NCI-H2081 (cell line): ENCODE measurements around the gene GPR15.
"Not testable (repeated sequence)": the region's sequence is repeated elsewhere in the genome, so short reads cannot be mapped to it uniquely, and the experiment has no call there.

Experiments
- DNase-seq, 2 experiments: peaks; one replicate each; lab custom pipeline; 2025; lab: John Stamatoyannopoulos, UW

GPR15 gene

DNA sequence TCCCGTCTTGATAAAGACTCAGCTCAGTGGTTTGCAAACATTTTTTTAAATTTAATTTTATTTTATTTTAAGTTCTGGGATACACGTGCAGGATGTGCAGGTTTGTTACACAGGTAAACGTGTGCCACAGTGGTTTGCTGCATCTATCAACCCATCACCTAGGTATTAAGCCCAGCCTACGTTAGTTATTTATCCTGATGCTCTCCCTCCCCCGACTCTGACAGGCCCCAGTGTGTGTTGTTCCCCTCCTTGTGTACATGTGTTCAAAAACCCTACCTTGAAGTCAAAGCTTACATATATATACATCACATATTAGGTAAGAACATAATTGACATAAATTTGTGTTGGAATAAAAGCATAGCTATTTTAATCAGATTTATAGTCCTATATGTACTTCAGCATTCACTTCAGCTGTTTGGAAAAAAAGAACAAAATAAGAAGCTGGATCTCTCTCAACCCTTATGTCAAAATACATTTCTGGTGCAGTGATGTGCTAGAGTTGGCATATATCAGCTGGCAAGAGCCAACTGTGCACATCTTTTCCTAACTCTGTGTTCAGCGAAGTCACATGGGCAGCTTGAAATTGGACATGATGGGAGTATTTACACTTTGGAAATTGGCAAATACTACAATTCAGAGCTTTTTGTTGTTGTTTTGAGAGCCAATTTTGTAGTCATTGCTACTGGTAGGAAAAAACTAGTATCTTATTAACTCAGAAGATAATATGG, 26.5 kb downstream of the GPR15 start:
- DNase-seq = no peak

DNA sequence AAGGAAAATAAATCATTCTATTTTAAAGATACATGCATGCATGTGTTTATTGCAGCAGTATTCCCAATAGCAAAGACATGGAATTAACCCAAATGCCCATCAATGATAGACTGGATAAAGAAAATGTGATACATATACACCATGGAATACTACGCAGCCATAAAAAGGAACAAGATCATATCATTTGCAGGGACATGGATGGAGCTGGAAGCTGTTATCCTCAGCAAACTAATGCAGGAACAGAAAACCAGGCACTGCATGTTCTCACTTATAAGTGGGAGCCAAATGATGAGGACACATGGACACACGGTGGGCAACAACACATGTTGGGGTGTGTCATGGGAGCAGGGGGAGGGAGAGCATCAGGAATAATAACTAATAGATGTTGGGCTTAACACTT, 28.0 kb downstream of the GPR15 start:
- DNase-seq = not testable (repeated sequence)

DNA sequence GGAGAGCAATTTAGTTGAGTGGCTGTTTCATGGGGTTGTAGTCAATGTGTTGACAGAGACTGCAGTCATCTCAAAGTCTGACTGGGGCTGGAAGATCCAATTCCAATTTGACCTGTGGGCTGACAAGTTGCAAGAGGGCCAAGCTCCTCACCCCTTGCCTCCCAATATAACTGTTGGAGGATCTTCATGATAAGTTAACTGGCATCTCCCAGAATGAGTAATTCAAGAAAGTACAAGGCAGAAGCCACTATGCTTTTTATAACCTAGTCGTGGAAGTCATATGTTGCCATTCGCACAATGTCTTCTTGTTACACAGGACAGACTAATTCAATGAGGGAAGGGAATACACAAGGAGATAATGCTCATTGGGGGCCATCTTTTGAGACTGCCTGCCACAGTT, 29.1 kb downstream of the GPR15 start:
- DNase-seq = no peak

DNA sequence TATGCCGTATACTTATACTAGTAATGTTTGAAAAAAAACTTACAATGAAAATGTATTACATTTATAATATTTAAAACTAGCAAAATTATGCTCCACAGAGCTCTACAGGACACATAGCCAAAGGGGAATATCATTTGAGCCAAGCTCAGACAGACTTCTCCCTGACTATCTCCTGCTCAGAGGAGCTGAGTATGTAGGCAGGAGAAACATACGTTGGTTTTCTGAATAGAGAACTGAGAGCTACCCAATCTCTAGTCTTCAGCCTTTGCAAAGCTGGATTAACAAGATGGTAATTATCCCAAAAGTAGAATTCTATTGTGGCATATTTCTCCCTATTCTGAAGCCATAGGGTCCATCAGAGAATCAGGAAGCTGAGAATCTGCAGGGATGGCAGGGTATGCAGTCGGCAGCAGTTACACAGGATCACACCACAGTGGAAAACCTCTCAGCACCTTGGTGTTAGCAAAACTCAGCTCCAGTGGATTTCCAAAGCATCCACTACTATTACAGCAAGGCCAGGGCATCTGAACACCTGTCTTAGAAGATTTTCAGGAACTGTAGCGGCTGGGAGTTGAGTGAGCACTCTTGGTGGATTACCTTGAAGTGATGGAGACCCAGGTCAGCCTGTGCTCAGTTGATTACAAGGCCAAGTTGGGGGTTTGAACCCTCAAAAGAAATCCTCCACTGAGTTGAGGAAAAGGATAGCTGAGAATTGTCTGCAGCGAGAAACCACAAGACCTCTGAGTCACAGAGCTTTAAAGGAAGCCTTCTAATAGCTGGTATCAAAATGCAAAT, 30.1 kb downstream of the GPR15 start:
- no peak for DNase-seq

DNA sequence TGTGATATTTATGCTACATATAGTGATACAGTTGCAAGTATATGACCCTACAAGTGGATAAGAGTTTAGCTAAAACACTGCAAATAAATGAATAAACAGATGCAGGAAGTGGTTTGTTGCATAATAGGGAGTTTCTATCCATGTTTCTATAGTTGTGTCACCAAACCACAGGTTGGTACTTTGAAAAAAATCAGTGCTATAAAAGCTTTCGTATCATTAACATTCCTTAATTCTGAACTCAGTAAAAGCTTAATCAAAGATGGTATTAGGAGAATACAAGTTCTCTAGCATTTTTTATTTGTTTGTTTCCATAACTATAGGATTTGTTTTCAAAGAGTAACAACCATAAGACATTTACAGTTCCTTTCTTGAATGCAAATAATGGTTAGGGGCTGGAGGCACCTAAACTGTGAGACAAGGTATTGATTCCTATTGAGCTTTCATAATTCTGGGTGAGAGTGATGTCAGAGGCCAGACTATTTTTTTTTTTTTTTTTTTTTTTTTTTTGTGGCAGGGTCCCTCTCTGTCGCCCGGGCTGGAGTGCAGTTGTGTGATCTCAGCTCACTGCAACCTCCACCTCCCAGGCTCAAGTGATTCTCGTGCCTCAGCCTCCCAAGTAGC, 32.0 kb downstream of the GPR15 start:
- no peak for DNase-seq

DNA sequence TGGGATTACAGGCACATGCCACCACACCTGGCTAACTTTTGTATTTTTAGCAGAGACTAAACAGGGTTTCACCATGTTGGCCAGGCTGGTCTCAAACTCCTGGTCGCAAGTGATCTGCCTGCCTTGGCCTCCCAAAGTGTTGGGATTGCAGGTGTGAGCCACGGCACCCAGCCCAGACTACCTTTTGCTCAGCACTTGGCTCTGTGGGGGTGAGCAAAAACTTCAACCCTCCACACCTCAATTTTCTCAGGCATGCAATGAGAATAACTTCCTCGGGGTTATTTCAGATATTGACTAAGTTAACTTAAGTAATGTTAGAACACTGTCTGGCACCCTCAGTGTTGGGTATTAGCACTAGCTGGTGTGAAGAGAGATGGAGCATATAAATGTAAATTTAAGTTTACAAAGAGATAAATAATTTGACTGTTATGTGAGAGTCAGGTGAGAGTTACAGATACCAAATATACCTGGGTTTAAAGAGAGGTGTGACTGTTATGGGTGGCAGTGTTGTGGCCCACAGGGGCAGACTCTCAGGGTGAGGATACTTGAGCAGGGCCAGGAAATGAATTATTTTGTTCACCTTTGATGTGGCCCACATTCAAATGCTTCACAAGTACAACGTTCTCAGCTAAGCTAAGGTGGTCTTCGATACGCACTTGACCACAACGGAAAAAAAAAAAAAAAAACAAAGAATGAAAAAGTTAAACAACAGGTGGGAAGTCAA, 32.7 kb downstream of the GPR15 start:
- DNase-seq = no peak

DNA sequence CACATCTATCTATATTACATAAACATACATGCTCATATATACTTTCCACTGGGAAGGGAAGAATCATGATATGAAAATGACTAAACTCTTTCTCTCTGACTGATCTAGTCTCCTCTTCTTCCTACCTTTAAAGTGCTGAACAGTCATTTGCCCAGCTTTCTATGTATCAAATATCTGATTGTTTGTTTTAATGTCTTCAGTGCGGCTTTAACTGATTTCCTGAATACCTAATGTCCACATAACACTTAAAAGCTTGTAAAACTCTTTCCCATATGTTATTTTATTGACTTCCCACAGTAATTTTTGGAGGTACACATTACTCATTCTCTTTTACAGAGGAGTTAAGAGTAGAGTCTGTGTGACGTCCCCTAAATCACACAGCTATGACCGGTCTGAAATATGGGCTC, 33.5 kb downstream of the GPR15 start:
- peak in 1 of 2 experiments; percentile 8 for DNase-seq

DNA sequence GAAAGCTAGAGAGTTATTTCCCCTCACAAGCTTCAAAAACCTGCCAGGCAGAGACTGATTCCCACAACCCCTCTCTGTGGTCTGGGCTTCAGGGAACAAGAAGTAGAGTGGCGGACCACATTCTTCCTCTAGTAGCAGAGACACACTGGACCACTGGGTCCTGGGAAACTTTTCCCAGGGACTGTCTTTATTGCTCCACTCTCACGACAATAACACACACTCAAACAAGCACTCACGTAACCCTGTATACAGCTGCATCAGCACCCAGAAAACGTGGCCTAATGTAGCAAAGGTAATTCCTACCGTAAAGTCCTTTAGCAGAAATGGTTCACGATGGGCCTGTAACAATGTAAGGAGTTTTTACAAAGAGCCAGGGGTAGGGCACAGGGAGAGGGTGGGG, 34.1 kb downstream of the GPR15 start:
- DNase-seq = no peak

DNA sequence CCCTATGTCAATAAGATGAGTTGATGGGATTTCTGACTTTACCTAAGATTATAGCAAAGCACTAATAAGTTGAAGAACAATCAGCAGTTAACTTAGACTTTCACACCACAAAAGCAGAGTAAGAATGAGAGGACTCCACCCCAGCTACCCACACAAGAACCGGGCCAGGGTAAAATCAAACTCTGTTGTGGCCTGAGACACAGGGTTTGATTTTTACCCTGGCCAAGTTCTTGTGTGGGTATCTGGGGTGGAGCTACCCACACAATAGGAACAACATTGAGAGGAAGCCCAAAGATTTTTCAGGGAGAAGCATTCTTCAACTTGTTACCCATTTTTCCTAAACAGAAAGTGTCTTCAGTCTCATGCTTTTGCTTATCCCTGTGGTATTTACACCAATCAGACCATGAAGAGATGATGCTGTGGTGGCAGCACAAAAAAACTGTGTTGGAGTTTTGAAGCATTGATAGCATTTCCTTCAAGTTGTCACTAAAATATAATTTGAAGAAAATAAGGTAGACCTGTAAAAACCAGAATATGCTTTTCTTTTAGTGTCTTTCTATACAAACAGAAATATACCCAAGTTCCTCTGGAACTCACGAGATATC, 36.0 kb downstream of the GPR15 start:
- no peak for DNase-seq

DNA sequence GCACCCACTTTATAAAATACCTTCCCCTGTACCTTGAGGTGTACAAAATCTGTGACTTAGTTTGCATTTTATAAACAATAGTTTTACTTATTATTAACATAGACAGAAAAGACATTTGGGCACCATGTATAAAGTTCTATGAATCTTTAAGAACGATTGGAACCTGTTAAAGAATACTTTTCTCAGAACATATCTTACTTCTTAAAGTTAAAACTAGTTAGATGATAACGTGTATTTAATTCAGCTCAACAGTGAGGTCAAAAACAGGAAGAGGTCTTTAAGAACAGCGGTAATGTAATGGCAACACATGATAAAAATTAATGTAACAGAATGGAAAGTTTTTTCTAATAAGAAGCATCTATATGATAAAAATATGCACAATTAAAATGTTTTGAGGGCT, 36.6 kb downstream of the GPR15 start:
- DNase-seq = no peak

DNA sequence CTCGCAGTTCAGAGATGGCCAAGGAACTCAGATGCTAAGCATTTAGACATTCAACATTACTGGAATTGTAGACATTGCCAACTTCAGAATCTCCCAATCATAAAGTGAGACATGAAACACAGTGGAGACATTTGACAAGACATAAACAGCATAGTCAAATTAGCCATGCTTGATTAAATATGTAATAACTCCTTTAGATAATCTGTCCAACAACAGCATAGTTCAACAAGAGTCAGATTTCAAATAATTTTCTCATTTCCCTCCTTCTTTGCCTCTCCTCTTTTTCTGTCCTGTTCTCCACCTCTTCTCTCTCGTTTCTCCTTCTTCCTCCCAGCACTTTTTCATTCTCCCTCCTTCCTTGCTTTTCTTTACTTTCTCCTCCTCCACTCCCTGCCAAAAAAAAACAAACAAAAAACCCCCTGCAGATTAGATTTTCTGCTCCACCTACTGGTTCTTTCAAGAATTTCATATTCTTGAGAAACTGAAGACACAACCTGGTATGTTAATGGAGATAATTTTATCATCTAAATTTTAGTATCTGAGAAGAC, 41.5 kb downstream of the GPR15 start:
- DNase-seq = no peak

DNA sequence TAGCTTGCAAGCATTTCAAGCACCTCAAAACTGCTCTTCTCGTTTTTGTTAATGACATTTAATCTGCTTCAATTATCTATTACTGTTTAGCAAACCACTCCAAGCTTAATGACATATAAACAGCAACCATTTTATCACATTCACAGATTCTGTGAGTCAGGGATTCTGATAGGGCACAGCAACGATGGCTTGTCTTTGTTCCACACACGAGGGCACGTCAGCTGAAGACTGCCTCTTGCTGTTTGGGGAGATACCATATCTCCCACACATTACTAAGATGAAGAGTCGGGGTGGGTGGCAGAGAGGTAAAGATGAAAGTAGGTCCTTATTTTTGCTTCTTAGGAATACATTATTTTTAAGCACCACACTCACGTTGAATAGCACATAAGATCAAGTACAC, 42.4 kb downstream of the GPR15 start:
- DNase-seq = no peak

DNA sequence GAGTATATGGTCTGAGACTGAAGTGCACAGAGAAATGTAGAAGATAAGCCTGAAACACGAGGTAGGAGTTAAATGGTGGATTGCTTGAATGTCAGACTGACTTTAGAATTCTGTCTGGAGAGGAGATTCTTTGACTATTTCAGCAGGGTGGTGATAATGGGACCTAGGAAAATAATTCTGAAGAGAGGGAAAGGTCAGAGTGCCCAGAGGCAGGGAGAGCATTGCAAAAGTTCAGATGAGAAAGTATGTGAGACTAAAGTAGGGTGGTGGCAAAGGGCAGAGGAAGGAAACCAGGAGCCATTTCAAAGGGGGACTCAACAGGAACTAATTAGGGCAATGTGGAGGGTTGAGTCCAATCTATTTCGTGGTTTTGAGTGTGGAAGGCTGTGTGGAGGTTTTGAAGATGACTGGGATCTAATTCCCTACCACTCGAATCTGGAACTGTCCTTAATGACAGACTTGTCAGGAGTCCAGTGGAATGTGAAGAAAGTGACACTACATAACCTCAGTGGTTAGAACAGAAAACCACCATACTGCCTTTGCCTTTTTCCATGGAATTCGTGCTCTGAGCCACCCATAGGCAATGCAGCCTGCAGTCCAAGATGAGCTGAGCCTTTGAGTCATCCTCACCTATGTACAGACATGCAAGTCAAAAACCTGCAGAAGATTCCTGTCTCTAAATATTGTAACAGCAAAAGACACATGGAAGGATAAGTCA, 45.6 kb downstream of the GPR15 start:
- no peak for DNase-seq

DNA sequence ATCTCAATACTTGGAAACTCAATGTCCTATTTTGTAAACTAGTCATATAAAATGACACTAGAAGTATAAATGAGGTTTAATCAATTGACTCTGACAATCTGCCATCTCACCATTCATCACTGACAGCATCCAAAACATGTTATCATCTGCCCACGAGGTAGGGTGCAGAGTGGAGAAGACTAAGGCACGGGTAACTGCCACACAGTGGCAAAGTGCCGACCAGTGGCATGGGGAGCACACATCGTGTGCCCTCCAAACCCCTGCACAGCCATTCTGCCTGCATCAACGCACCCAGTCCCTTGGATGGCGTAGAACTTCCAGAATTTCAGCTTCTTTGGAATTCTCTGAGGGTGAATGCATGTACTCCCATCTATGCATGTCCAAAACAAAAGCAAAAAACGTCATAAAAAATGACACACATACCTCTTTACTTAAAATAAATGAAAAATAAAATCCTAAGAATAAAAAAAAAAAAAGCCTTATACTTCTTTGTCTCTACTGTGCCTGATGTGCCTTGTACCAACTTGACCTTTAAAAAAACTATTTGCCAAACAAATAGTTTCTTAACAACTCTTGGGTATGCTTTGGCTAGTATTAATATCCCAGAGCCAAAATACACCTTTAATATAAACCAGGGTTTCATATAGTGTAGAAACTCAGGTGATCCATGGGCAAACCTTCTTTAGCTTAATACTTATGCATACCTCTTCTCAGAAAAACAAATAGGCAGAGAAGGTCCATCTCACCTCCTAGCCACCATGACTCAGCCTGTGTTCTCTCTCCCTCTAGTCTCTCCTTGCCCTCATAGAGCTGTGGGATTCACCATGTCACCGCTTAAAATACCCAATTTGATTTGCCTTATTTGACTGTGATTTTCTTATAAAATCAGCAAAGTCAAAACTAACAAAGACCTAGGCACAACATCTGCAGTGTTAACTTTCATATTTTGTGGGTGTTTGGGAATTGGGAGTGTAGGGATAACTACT, 48.9 kb downstream of the GPR15 start:
- DNase-seq = no peak

DNA sequence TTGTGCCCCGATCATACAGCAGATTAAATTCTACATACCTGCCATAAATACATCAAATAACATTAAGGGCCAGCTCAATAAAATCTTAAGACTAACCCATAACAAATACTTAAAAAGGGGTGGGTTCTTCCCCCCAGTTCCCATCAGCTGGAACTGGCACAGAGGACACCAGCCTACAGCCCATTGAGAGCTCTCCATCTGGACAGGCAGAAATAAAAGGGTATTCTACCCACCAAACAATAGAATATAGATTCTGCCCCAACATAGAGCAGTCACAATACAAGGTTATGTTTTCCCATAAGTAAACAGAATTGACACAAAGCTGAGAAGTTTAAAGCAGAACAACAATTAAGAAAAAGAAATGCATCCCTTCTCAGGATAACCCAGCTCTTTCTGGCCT, 49.7 kb downstream of the GPR15 start:
- no peak for DNase-seq

DNA sequence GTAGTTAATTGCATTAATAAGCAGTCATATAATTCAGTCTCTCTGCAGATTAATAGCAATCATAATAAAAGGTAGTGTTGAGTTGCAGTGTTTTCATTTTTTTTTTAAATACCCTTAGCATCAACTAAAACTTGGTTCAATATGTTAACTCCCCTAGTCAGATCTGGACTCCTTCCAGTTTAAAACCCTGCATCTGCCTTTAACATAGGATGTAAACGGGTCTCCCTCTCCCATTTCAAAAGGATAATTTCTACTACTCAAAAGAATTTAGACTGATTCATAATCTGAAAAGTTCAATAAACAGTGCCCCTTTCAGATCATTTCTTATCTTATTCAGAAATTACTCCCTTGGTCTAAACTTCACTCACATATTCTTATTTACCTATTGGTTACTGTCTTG, 50.3 kb downstream of the GPR15 start:
- no peak for DNase-seq

DNA sequence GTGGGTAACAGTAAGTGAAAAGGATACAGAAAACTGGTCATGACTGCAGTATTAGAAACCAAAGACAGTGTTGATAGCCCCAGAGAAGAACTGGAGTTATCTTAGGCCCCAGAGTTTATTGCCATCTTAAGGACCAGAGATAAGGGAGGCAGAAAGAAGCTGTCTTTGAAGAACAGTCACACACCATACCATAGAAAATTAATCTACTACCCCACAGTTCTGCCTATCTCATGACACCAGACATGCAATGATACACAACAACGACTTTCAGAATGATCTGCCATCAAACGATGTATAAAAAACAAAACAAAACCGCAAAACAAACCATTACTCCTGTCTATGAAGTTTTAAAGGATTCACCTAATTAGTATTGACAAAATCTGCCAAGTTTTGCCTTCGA, 52.0 kb downstream of the GPR15 start:
- DNase-seq = no peak
